HFF-Myc (cell line): ENCODE measurements around the gene DUSP9.

ENCODE experiments used
- DNase-seq: peaks from one replicate; pipeline ENCODE4 v3.0.0-alpha.2; 2011; ENCODE audit warnings: low read depth; ENCODE audit errors: extremely low read depth
- H3K4me3 ChIP-seq: replicated peaks from 2 replicates; pipeline ENCODE4 v1.5.1; 2011; ENCODE audit warnings: low read depth, mild to moderate bottlenecking, control low read depth, low read length
- CTCF ChIP-seq: IDR thresholded peaks from 2 replicates; pipeline ENCODE4 v1.5.1; 2012; ENCODE audit warnings: mild to moderate bottlenecking, low read depth, low read length, control low read depth; ENCODE audit errors: missing control alignments

The DUSP9 gene, protein sequence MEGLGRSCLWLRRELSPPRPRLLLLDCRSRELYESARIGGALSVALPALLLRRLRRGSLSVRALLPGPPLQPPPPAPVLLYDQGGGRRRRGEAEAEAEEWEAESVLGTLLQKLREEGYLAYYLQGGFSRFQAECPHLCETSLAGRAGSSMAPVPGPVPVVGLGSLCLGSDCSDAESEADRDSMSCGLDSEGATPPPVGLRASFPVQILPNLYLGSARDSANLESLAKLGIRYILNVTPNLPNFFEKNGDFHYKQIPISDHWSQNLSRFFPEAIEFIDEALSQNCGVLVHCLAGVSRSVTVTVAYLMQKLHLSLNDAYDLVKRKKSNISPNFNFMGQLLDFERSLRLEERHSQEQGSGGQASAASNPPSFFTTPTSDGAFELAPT

DNA sequence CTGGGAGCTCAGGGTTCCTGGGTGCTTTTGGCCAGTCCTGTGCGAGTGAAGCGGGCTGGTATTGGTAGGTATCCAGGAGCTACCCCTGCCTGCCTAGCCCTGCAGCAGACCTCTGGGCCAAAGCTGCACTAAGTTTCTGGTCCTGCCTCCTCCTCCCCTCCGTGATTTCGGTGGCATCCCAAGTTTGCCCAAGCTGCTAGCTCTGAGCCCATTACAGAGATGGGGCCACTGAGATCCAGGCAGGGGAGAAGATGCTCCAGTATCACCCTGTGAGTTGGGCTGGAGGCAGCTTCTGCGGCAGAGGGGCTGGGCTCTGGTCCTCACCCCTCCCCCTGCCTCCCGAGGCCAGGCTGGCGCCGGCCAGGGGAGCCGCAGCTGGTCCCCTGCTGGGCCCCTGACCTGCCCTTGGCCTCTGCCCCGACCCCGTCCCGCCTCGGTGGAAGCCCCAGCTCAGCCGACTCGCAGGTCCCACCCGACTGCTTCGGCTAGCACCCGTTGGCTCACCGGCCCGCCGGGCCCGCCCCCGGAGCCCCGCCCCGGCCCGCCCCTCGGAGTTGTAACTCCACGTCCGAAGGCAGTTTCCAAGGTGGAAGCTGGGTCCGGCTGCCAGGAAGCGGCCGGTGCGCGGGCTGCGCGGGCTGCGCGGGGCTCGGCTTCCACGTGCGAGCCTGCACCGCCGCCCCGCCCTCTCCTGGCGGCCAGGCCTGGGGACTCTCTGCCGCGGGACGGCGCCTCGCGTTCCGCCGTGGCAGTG, at the start of gene DUSP9:
Gene DUSP9 (plus strand): TSS at position 584 of the 754 bp plus-strand sequence. CDS start 751 bp downstream, outside the sequence.
- no peak for TF ChIP-seq CTCF
- no peak for DNase-seq
- no peak within 1 kb of the TSS for H3K4me3 ChIP-seq

DNA sequence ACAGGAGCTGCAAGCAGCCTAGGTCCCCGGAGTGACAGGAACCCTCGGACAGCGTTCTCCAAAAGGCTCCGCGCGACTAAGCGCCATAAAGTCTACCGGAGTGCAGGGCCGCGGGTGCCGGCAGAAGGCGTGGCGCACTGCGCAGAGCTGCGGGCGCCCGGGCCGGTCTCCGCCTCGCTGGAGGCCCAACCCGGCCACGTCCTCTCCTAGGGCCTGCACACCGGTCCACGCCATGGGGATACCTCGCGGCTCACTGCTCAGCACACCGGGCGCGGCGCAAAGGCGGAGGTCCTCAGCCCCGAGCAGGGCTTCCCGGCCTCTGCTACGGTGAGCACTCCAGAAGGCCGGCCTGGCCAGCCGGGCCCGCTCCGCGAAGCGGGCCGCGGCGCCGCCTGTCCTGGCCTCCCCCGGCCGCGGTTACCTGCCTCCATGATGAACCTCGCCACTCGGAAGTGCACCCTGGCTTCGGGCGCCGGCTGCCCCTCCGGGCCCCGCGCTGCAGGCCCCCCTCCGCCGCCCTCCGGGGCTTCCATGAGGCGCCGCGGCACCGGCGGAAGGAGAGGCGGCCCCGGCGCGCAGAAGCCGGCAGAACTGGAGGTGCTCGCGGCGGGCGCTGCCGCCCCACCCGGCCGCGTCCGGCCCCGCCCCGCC, 48.3 kb upstream of the DUSP9 start, which contains the start of gene CCNQ:
Gene CCNQ (minus strand): TSS at position 599 of the 651 bp plus-strand sequence. CDS start 66 bp downstream, at position 533.
- no peak for DNase-seq
- no peak for TF ChIP-seq CTCF
- peak within 1 kb of the TSS; percentile 62 for H3K4me3 ChIP-seq

- peak overlapping the region; percentile 62 for H3K4me3 ChIP-seq
- DNase-seq: peak; percentile 44
- no peak for TF ChIP-seq CTCF
These were observed 47.6 kb upstream of the DUSP9 start for GRCh38 chrX:153599192-153600031.

DNA sequence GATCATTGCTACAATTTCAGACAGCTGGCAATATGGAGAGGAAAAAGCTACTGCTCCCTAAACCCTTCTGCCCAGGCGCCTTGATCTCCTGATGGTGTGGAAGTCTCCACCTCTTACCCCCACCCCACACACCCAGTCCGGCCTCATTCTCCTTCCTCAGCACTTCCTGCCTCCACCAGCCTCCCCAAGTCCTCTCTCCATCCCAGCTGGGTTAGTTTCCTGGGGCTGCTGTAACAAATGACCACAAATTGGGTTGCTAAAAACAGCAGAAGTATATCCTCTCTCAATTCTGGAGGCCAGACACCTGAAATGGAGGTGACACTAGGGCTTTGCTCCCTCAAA, 47.0 kb upstream of the DUSP9 start:
- DNase-seq: no peak
- H3K4me3 ChIP-seq: peak overlapping the region; percentile 62
- no peak for TF ChIP-seq CTCF

GRCh38 chrX:153600921-153601320, 46.1 kb upstream of the DUSP9 start:
- TF ChIP-seq CTCF: no peak
- H3K4me3 ChIP-seq: no peak overlapping the region
- no peak for DNase-seq

- TF ChIP-seq CTCF: no peak
- no peak for DNase-seq
- no peak overlapping the region for H3K4me3 ChIP-seq
These were observed 45.4 kb upstream of the DUSP9 start for GRCh38 chrX:153601511-153602110.
